Activated T-cell treated with anti-CD3 and anti-CD28 coated beads for 1 hour (primary cell): ENCODE results near the gene PDE6G.

Experiments used
- DNase-seq: peaks from one replicate; pipeline ENCODE4 v3.0.0-alpha.2; 2020; ENCODE audit warnings: low read depth

The PDE6G gene

GRCh38 chr17:81662002-81662401, 5.7 kb upstream of the PDE6G start:
- no peak for DNase-seq

GRCh38 chr17:81660441-81660840, 4.1 kb upstream of the PDE6G start:
- no peak for DNase-seq

- DNase-seq, result no peak
Measured at GRCh38 chr17:81659038-81659437, 2.7 kb upstream of the PDE6G start.

- no peak for DNase-seq
Measured at GRCh38 chr17:81656835-81657234, 493 bp upstream of the PDE6G start.

- DNase-seq, result no peak
Measured at GRCh38 chr17:81655378-81656117, 794 bp downstream of the PDE6G start.

- DNase-seq, result no peak
Measured at GRCh38 chr17:81652906-81653771, 3.2 kb downstream of the PDE6G start.

GRCh38 chr17:81651692-81652091, 4.7 kb downstream of the PDE6G start:
- no peak for DNase-seq

- no peak for DNase-seq
Measured at GRCh38 chr17:81650951-81651350, 5.4 kb downstream of the PDE6G start.

- no peak for DNase-seq
Measured at GRCh38 chr17:81648707-81649085, 7.6 kb downstream of the PDE6G start.

GRCh38 chr17:81648013-81648706, 8.2 kb downstream of the PDE6G start:
- no peak for DNase-seq

- DNase-seq, result no peak
Measured at GRCh38 chr17:81647640-81648012, 8.7 kb downstream of the PDE6G start.

GRCh38 chr17:81646869-81647600, 9.3 kb downstream of the PDE6G start:
- DNase-seq, result no peak

GRCh38 chr17:81644976-81645952, 11.1 kb downstream of the PDE6G start:
- no peak for DNase-seq

GRCh38 chr17:81644496-81644895, 11.8 kb downstream of the PDE6G start:
- DNase-seq, result no peak

- no peak for DNase-seq
Measured at GRCh38 chr17:81641825-81642489, 14.4 kb downstream of the PDE6G start.

GRCh38 chr17:81640011-81640410, 16.3 kb downstream of the PDE6G start:
- DNase-seq, result no peak

- DNase-seq, result no peak
Measured at GRCh38 chr17:81638683-81639082, 17.7 kb downstream of the PDE6G start.

- peak; percentile 83 for DNase-seq
Measured at GRCh38 chr17:81636505-81637288, 19.6 kb downstream of the PDE6G start, which contains the start of the genes NPLOC4 and TSPAN10. Gene NPLOC4, minus strand, starts transcription at chr17:81637112. Its CDS starts 182 bp downstream, at chr17:81636930. Gene TSPAN10, plus strand, starts transcription at chr17:81637196. Its CDS starts 5,217 bp downstream, at chr17:81642413.

GRCh38 chr17:81635973-81636504, 20.3 kb downstream of the PDE6G start:
- DNase-seq, result no peak
